ENCODE data around the gene CCDC117.
"Not testable (repeated sequence)": the region's sequence is repeated elsewhere in the genome, so short reads cannot be mapped to it uniquely, and the experiment has no call there.

The CCDC117 gene

GRCh38 chr22:28772633-28773460 is at the start of gene CCDC117:
Gene CCDC117 (plus strand): TSS chr22:28772695. CDS start chr22:28772850, 155 bp downstream.
- DNase-seq: peak; percentile 95

- no peak for DNase-seq
Observed at GRCh38 chr22:28728002-28728401, 44.5 kb upstream of the CCDC117 start.

- DNase-seq: no peak
Observed at GRCh38 chr22:28728621-28729313, 43.7 kb upstream of the CCDC117 start.

- DNase-seq: no peak
Observed at GRCh38 chr22:28730179-28730578, 42.3 kb upstream of the CCDC117 start.

- no peak for DNase-seq
Observed at GRCh38 chr22:28734393-28734792, 38.1 kb upstream of the CCDC117 start.

GRCh38 chr22:28736301-28737155 is 36.0 kb upstream of the CCDC117 start:
- no peak for DNase-seq

GRCh38 chr22:28737701-28738100 is 34.8 kb upstream of the CCDC117 start:
- no peak for DNase-seq

GRCh38 chr22:28738876-28739275 is 33.6 kb upstream of the CCDC117 start:
- not testable (repeated sequence) for DNase-seq

GRCh38 chr22:28741200-28741784 is 31.2 kb upstream of the CCDC117 start:
- peak; percentile 65 to 71 for DNase-seq

- peak; percentile 98 to 99 for DNase-seq
Observed at GRCh38 chr22:28741785-28742561, 30.5 kb upstream of the CCDC117 start, which contains the start of the genes CHEK2 and HSCB. Gene CHEK2 (minus strand): TSS chr22:28741820. CDS start chr22:28734721, 7,099 bp downstream. Gene HSCB (plus strand): TSS chr22:28742039. CDS start chr22:28742096, 57 bp downstream.

GRCh38 chr22:28742562-28742962 is 29.9 kb upstream of the CCDC117 start:
- peak; percentile 98 to 99 for DNase-seq

- DNase-seq: no peak
Observed at GRCh38 chr22:28743852-28744251, 28.6 kb upstream of the CCDC117 start.

- no peak for DNase-seq
Observed at GRCh38 chr22:28750471-28750881, 22.0 kb upstream of the CCDC117 start.

- DNase-seq: not testable (repeated sequence)
Observed at GRCh38 chr22:28754512-28754911, 18.0 kb upstream of the CCDC117 start.

- no peak for DNase-seq
Observed at GRCh38 chr22:28759861-28760560, 12.5 kb upstream of the CCDC117 start.

- no peak for DNase-seq
Observed at GRCh38 chr22:28761449-28761755, 11.1 kb upstream of the CCDC117 start.

GRCh38 chr22:28762000-28762399 is 10.5 kb upstream of the CCDC117 start:
- DNase-seq: not testable (repeated sequence)

- DNase-seq: no peak
Observed at GRCh38 chr22:28766628-28767027, 5.9 kb upstream of the CCDC117 start.

- DNase-seq: no peak
Observed at GRCh38 chr22:28768701-28769393, 3.6 kb upstream of the CCDC117 start.

GRCh38 chr22:28769394-28770085 is 3.0 kb upstream of the CCDC117 start:
- no peak for DNase-seq
